HPDE6-E6E7 (cell line): ENCODE data around the gene GOLGA3.
"Not testable (repeated sequence)": the region's sequence is repeated elsewhere in the genome, so short reads cannot be mapped to it uniquely, and the experiment has no call there.

Experiments used
- DNase-seq: peaks from one replicate; pipeline ENCODE4 v3.0.0; 2011; ENCODE audit warnings: missing footprints; ENCODE audit errors: extremely low spot score

GOLGA3 gene

DNA sequence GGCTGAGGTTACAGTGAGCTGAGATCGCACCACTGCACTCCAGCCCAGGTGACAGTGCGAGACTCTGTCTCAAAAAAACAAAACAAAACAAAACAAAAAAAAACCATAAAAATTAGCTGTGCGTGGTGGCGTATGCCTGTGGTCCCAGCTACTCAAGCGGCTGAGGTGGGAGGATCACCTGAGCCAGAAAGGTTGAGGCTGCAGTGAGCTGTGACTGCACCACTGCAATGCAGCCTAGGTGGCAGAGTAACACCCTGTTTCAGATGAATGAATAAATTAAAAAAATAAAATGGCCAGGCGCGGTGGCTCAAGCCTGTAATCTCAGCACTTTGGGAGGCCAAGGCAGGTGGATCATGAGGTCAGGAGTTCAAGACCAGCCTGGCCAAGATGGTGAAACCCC is 75.0 kb downstream of the GOLGA3 start:
- not testable (repeated sequence) for DNase-seq

DNA sequence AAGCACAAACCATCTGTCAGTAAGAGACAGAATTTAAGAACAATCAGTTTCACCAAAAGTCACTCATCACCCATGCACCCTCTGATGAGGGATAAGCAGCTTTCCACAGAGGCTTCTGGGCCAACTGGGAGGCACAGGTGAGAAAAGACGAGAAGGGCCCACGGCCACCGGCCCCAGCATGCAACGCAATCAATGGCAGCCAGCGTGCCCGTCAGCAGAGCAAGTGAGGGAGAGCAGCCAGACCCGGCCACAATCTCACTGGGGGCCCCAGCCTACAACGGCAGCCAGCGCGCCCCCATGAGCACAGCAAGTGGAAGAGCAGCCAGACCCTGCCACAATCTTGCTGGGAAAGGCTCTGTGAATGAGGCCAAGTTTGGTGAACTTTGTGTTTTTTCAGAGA is 80.3 kb downstream of the GOLGA3 start:
- no peak for DNase-seq

DNA sequence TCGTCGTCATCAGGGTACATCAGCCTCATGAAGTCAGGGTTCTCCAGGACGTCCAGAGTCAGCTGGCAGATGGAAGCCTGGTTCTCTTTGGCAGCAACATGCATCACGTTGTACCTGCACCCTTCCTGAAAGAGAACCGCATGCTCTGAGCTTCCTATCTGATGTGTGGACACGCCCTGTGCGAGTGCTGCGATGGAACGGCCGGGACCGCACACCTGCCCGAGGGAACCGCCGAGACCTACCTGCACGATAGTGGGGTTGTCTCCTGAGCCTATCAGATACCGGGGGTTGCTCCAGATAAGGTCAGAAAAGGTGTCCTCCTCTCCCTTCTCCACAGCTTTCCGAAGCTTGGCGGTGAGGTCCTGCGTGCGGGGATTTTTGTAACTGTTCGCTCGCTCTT is 80.8 kb downstream of the GOLGA3 start:
- DNase-seq: no peak

DNA sequence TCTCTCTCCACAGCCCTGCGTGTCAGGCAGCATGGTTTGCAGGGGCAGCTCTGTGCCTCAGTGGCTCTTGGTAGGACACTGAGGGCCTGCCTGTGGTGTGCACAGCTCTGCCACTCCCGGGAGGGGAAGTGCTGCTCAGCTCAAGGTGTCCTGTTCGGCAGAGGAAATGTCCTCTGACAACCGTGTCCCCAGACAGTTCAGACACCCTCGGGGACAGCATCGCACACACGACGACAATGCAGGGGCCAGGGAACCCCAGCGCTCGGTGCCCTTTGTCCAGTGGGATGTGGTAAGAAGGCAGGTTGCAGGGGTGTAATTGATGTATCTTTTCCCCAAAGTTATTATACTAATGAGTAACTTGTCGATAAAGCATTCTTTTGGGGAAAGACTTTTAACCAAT is 81.3 kb downstream of the GOLGA3 start:
- DNase-seq: no peak

DNA sequence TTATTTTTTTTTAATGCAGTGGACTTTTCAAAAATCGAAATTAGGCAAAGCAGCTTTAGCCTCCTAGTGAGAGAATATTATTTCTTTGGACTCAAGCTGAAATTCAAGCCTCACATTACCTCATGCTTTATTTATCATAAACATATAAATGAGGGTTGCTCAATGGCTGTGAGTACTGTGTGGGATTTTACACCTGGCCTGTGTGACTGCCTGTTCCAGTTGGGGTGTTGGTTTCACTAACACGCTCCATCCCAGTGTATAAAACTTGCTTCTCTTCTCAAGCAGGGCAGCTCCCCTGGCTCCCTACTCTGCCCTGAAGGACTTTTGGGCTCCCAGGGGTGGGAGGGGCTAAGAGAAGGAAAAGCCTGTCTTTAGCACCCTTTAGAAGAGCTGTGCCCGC is 82.1 kb downstream of the GOLGA3 start:
- DNase-seq: no peak

DNA sequence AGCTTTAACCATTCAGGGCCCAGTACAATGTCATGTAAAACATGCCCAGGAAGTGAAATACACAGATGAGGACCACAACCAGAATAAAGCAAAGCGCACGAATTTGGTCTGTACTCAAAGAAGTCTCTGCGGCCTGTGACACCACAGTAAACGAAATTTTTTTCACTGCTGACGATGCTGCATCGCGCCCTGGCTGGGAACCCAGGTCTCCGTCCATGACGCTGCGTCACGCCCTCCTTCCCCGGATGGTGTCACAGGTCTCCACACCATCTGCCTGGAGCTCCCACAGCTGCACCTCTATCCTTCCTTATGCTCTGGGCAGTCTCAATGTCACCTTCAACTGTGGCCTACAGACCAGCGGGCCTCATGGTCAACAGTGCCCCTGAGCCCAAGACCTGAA is 84.8 kb downstream of the GOLGA3 start:
- no peak for DNase-seq

DNA sequence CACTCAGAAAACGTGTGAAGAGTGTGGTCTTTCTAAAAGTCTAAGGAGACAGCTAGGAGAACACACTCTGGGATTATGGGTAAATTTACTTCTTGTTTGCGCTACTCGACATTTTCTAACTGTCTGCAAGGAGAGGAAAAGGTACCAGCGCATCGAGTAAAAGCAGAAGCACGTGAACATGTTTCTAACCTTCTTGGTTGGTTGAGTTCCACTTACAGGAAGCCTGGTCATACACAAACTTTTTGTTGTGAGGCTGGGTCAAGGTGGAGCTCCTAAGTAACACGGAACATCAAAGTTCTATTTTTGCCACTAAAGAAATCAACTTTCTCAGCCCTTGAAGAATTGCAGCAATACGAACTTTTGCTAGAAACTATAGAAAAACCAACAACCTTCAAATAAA is 87.0 kb downstream of the GOLGA3 start:
- no peak for DNase-seq

DNA sequence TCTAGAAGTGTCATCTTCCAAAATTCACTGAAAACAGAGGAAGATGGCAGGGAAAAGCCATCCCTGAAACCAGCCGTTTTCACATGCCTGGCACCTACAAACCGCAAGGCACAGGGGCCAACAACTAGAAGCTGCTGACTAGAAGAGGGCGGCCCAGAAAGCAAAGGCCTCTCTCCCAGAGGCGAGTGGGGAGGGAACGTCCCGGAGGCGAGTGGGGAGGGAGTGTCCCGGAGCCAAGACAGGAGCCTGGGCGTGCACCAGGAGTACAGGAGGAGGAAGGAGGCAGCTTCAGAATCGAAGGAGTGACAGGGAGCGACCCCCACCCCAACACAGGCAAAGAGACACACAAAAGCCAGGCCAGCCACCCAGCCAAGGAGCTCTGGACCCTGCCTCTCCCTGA is 88.0 kb downstream of the GOLGA3 start:
- no peak for DNase-seq

DNA sequence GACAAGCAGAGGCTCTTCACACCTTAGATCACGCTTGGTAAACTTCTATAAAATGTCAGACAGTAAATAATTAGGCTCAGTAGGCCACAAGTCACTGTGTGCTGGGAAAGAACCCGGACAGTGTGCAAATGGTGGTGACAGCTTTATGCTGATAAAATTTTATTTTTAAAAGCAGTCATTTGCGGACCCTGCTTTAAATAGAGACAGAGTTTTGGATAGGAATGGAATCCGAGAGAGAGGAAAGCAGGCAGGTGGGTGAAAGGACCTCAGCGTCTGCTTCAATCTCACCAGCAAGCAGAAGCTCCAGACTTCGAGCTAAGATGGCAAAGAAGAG is 88.4 kb downstream of the GOLGA3 start:
- no peak for DNase-seq

DNA sequence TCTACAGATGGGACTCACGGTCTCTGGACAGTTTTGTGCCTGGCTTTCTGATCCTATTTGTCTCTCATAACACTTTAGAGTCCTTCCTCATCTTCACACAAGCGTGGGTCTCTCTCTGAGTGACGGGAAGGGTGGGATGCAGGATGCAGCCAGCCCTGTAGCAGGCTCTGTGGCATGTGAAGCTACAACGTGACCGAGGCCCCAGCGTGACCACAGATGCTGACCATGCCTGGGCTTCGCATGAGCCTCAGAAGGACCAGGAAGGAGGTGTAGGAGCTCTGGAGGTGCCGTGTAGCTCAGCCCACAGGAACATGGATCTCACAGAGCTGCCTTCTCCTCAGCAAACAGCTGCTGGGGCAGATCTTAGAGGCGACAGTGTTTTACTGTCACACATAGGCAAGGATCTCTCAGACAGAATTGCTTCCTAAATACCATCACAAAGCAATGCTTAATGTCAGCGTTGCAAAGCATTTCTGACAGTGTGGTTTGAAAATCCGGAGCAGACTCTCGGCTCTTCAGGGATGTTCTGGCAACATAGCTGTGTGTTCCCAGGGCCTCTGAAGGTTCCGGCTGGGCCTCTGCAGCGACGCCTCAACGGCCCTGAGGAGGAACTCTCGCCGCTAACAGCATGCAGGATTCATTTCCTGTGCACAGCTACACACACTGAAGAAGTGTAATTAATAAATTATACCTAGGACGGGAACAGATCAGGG is 88.9 kb downstream of the GOLGA3 start:
- DNase-seq: no peak

DNA sequence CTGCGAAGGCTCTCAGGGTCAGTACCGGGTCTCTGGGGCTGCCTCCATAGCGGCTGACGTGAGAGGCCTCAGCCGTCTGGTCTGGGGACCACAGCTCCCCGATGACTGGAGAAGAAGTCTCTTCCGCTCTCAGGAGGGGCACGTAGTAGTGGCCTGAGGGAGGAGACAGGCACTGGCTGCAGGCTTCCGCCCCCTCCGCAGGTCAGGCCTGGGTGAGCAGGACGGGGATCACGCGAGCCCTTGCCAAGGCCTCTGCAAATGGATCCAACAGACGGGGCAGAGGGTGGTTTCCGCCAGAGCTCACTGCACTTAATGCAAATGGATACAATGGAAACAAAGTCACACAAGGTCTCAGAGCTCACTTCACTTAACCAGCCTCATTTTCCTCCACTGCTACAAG is 91.8 kb downstream of the GOLGA3 start:
- no peak for DNase-seq

DNA sequence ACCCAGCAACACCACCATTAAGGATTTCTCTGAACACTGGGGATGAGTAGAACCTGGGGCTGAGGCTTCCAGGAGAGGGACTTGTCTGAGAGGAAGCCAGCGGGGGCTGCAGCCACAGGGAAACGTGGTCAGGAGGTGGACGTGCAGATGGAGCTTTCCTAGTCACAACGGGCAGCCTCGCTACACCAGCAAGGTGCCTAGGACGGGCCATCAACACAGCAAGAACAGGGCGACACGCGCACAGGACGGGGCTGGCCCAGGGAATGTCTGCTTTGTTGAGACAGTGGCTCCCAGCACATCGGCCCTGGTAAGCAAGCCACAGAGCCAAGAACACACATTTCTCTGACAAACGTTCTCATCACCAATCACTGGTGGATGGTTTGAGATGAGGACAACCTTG is 92.3 kb downstream of the GOLGA3 start:
- no peak for DNase-seq

DNA sequence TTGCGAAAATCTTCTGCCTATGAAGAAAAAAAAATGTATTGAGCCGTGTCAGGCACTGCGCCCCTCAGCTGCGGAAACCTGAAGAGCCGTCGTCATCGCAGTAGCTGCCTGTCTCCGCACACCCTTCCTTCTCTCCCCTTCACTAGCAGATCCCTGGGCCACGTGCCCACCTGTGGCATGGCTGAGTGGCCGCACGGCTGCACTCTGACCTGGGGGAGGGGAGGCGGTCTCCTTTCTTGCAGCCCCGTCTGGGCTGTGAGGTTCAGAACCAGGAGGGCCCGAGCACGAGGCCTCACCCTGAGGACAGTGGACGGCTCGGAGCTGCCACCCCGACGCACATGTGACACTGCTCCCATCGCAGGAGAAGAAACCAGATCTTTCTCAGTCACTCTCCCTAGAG is 93.2 kb downstream of the GOLGA3 start:
- no peak for DNase-seq

DNA sequence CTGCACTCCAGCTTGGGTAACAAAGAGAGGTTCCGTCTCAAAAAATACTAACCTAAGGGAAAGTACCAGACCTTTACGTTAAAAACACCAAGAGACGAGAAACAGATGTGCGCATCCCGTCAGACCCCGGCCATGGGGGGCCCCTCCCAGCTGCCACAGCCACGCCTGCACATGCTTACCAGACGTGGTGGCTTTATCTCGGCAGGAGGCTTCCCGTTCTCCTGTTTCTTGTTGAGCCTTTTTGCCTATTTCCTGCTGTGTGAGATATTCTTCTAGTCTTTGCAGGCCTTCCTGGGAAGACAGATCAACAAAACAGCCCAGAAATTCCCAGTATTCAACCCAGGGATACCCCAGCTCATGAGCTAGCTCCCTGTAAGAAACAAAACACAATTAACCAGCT is 94.5 kb downstream of the GOLGA3 start:
- no peak for DNase-seq

DNA sequence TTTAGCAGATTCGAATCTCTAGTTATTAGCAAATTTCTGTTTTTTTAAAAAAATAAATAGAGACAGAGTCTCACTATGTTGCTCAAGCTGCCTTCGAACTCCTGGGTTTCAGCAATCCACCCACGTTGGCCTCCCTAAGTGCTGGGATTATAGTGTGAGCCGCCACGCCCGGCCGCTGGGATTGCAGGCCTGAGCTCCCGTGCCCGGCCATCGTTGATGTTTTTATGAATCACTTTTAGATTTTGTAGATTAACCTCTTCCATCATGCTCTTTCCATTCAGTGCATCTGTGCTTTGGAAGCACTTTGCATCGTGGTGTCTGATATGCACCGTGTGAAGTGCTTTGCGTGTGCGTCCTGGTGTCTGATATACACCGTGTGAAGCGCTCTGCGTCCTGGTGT is 97.1 kb downstream of the GOLGA3 start:
- DNase-seq: no peak

DNA sequence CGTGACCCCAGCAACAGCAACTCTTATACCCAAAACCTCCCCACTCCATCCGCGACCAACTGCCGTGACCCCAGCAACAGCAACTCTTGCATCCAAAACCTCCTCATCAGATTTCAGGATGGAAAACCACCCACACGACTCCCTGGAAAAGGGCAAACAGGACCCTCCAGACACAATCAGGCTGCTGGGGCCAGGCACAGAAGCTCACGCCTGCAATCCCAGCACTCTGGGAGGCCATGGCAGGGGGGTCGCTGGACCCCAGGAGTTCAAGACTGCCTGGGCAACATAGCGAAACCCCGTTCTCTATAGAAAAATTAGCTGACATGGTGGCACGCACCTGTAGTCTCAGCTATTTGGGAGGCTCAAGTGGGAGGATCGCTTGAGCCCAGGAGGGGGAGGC is 98.3 kb downstream of the GOLGA3 start:
- DNase-seq: no peak

DNA sequence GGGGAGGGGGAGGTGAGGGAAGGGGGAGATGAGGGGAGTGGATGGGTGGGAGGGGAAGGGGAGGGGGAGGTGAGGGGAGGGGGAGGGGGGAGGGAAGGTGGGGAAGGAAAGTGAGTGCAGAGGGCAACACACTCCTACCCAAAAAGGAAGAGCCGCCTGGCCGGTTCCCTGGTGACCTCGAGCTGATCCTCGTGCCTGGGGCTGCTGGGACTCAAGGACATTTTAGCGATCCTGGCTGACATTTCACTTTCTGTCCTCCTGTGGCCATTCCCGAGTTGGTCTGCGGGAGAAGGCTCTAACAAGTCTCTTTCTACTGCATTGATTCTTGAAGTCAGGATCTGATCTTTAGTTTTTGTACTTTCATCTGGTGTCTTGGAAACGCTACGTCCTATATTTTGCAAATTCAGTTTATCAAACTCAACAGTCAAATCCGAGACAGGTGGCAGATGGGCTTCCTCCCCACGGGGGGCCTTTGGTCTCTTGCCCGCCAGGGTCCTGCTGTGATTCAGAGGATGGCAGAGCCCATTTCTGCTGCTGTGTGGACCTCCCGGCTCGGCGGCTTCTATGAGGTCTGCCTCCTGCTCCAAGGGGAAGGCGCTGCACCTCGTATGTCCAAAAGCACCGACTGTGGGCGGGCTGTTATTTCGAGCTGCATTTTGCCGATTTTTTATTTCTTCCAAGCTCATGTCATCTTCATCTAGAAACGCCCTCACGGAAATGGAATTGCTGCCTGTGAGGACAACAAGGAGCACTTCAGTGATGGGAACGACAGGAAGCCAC is 98.9 kb downstream of the GOLGA3 start:
- DNase-seq: no peak

DNA sequence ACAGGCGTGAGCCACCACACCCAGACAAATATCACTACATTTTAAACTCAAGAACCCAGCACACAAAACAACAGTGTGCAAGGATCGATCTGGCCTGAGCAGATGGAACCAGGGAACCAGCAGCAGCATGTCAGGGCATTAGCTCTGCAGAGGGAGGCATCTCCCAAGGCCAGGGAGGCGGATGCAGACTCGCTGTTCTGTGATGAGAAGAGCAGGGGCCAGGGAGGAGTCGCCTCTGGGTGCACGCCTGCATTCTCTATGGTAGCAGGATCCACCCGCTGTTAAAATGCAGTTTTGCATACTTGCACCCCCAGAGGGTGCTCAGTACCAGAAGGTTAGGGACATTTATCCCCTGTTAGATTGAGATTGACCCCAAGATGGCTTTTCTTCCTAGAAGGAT is 100.2 kb downstream of the GOLGA3 start:
- DNase-seq: no peak

DNA sequence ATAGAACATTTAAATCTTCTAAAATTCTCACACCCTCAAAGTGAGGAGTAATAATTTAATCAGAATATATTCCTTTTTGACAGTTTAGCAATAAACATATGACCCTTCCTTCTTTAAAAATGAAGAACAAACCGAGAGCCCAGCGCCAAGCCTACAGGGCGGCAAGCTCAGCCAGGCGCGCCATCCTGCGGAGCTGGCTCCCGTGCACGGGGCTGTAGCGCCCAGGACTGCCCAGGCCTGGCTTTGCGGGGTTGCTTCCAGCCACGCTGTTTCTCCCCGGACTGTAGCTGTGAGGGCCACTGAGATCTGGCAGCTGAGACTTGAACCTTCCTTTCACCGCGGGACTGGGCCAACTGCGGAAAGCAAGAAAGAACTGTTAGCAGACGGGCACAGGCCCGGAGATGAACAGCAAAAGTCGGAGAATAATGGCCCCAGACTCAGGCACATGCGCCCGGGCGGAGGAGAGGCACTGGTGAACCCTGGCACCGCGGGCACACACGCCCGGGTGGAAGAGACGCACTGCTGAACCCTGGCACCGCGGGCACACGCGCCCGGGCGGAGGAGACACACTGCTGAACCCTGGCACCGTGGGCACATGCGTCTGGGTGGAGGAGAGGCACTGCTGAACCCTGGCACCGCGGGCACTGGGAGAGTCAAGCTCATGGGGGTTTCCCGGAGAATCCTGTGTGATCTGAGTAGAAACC is 101.4 kb downstream of the GOLGA3 start:
- no peak for DNase-seq

DNA sequence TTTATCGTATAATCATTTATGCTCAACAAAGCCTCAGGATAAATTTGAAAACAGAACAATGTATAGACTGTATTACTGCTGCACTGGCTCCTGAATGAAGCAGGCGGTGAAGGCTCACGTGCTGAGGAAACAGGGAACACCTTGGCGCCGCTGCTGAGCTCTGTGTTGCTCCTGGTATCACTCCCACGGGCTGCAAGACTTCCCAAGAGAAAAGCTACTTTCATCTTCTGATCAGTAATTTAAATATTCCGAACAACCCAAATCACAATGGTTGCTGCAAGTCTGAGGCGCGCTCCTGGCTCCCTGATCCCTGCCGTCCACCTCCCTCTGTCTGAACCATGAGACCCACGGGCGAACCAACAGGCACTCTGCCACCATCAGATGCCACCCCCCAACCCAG is 102.3 kb downstream of the GOLGA3 start:
- no peak for DNase-seq

DNA sequence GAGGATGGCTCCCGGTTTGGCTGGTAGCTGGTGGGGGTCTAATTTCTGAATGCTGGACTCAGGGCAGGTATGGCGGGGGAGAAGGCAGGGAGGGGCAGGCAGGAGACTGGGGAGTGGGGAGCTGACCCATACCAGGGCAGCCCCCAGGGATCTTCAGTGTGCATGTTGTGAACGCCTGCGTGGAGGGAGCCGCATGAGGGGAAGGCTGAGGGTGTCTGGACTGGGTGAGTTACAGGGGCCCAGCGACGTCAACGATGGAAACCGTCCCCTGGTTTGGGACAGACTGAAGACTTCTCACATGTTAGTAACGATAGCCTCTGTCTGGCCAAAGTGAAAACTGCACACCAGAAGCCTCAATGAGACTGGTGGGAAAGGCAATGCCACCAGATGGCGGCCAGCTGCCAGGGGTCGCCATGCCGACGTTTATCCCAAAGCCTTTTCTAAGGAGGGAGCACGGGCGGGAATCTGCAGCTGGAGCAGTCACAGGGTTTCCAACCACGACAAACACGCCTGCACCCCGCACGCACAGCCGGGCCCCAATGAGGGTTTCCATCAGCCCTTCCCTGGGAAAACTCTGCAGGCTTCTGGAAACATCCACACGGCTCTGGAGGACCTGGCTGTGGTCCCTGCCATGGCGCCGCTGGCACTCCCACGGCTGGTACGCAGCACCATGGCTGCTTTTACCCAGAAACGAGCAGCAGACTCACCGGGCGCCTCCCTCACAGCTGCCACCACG is 104.0 kb downstream of the GOLGA3 start:
- no peak for DNase-seq

DNA sequence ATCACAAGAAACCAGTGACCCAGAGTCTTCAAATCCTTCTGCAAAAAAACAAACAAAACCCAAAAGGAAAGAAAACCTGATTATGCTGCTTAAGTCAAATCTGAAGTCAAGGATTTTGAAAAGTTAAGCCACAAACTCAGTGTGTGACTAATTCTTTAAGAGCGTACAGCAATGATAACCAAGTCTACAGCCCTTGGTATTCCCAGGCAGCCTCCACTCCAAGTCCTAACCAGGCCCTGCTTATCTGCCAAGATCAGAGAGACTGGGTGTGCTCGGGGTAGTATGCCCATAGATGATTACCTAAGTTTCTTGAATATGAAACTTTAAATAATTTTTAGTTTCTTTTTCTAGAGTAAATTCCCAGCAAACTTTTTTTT is 104.9 kb downstream of the GOLGA3 start:
- no peak for DNase-seq
